ENCODE measurements around the gene NMB.

The NMB gene

GRCh38 chr15:84609818-84610525, 48.0 kb downstream of the NMB start:
- DNase-seq = no peak

DNA sequence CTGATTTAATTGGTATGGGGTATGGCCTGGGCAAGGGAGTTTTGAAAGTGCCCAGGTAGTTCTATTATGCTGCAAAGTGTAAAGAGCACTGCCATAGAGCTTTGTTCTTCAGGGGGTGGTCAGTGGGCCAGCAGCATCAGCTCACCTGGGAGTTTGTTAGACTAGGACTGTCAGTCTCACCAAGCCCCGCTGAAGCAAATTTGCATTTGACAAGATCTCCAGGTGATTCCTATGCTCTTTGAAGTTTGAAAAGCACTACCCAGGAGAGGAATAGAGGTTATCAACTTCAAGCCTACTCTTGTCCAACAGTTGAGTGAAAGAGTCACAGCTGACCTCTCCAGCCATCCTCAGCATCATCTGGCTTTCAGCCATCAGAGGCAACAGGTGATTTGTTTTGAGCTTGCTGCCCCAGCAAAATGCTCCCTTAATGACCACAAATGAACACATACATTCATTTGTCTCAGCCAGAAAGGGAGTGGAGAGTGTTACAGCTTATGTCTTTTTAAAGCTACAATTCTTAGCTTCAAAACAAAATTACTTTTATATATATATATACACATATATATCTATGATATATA, 49.2 kb downstream of the NMB start:
- no peak for DNase-seq

DNA sequence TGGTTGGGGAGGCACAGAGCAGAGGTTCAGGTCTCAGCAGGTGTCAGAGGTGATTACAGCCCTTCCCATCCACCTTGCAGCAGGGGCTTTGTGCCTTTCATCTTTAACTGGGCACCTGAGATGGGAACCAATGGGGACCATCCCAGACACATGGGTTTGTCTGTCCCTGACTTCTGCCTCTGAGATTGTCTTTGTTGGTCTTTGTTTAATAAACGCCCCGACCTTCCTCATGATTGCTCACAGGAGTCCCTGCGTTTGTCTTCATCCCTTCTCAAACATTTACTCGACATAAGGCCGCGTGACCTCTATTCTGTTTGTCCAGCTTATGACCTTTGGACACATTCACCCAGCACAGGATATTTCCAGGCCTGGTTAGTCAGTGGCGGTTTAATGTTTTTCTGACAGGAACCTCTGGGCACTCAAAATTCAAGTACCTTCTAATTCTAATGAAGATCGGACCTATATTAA, 51.3 kb downstream of the NMB start:
- DNase-seq = no peak

GRCh38 chr15:84605554-84605882, 52.5 kb downstream of the NMB start:
- no peak for DNase-seq
